HUDEP-2 (cell line): ENCODE measurements around the gene ETV6.
A peak's percentile ranks its signal among the peaks of the same experiment; 100 is the strongest.

Source experiments
- DNase-seq, 76 experiments: peaks; one replicate each; lab custom pipeline; 2025; ENCODE audit not compliant: unreplicated experiment in 76 of 76; lab: John Stamatoyannopoulos, UW

Gene ETV6

GRCh38 chr12:11795192-11795912, 145.9 kb downstream of the ETV6 start:
- DNase-seq: peak in 1 of 76 experiments; percentile 3

GRCh38 chr12:11795913-11796459, 146.5 kb downstream of the ETV6 start:
- DNase-seq: no peak

- peak in 3 of 76 experiments; percentile 6 to 38 (median 14) for DNase-seq
These were observed 147.9 kb downstream of the ETV6 start for GRCh38 chr12:11797317-11797913.

- DNase-seq: no peak
These were observed 148.7 kb downstream of the ETV6 start for GRCh38 chr12:11798006-11798708.

GRCh38 chr12:11798856-11799501, 149.5 kb downstream of the ETV6 start:
- DNase-seq: peak in 30 of 76 experiments; percentile 2 to 71 (median 18)

GRCh38 chr12:11799502-11799873, 150.0 kb downstream of the ETV6 start:
- no peak for DNase-seq

GRCh38 chr12:11801643-11802042, 152.2 kb downstream of the ETV6 start:
- no peak for DNase-seq

GRCh38 chr12:11804130-11804529, 154.7 kb downstream of the ETV6 start:
- no peak for DNase-seq

- no peak for DNase-seq
These were observed 155.6 kb downstream of the ETV6 start for GRCh38 chr12:11805043-11805442.

GRCh38 chr12:11805680-11806079, 156.2 kb downstream of the ETV6 start:
- no peak for DNase-seq

- DNase-seq: no peak
These were observed 158.0 kb downstream of the ETV6 start for GRCh38 chr12:11807458-11807857.

- no peak for DNase-seq
These were observed 159.5 kb downstream of the ETV6 start for GRCh38 chr12:11808931-11809330.

GRCh38 chr12:11810206-11810545, 160.7 kb downstream of the ETV6 start:
- no peak for DNase-seq

GRCh38 chr12:11811008-11811407, 161.5 kb downstream of the ETV6 start:
- DNase-seq: no peak

GRCh38 chr12:11812241-11812585, 162.7 kb downstream of the ETV6 start:
- no peak for DNase-seq

- no peak for DNase-seq
These were observed 163.3 kb downstream of the ETV6 start for GRCh38 chr12:11812586-11813437.

- no peak for DNase-seq
These were observed 164.0 kb downstream of the ETV6 start for GRCh38 chr12:11813438-11813813.

GRCh38 chr12:11814374-11814773, 164.9 kb downstream of the ETV6 start:
- DNase-seq: no peak

- DNase-seq: no peak
These were observed 165.9 kb downstream of the ETV6 start for GRCh38 chr12:11815397-11815796.

- no peak for DNase-seq
These were observed 170.2 kb downstream of the ETV6 start for GRCh38 chr12:11819643-11820042.
